Measurements from ENCODE around the gene CCDC33.

CCDC33 gene

DNA sequence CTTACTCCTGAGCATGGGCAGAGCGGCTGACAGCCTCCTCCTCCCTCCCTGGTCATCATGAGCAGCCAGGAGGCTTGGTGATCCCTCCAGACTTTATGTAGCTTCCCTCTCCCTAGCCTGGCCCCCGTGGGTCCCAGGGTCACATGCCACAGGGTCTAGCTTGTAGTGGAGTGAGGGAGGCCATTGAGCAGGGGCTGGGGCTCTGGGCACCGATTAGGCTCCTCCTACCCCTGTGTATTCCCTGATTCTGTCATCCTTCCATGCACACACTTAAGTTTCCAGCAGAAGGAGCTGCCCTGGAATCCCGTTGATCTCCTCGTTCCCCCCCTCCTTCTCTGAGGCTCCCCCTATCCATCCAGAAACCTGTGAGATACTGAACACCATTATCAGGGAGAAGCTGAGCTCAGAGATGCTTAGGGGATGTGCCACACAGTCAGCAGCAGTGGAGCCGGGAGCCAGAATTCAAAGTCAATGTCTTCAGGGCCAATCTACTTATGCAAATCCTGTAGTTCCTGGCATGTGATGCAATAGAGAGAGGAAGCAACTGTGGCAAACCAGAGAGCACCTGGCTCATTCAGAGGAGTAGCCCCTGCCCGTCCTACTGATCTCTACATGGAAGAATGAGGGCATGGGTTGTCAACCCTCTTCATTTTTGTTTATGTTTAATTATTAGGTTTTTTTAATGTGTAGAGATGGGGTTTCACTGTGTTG, 17.2 kb downstream of the CCDC33 start:
- DNase-seq (ENCODE audit: low read depth): no peak
- TF ChIP-seq, protein P1, sequence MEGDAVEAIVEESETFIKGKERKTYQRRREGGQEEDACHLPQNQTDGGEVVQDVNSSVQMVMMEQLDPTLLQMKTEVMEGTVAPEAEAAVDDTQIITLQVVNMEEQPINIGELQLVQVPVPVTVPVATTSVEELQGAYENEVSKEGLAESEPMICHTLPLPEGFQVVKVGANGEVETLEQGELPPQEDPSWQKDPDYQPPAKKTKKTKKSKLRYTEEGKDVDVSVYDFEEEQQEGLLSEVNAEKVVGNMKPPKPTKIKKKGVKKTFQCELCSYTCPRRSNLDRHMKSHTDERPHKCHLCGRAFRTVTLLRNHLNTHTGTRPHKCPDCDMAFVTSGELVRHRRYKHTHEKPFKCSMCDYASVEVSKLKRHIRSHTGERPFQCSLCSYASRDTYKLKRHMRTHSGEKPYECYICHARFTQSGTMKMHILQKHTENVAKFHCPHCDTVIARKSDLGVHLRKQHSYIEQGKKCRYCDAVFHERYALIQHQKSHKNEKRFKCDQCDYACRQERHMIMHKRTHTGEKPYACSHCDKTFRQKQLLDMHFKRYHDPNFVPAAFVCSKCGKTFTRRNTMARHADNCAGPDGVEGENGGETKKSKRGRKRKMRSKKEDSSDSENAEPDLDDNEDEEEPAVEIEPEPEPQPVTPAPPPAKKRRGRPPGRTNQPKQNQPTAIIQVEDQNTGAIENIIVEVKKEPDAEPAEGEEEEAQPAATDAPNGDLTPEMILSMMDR (conservative IDR thresholded peaks at IDR 0.05; ENCODE audit: control insufficient read depth, insufficient read depth, low read depth, low read length): no peak
- no peak overlapping the region for H3K4me3 ChIP-seq (ENCODE audit: control insufficient read depth, low read depth, low read length)

DNA sequence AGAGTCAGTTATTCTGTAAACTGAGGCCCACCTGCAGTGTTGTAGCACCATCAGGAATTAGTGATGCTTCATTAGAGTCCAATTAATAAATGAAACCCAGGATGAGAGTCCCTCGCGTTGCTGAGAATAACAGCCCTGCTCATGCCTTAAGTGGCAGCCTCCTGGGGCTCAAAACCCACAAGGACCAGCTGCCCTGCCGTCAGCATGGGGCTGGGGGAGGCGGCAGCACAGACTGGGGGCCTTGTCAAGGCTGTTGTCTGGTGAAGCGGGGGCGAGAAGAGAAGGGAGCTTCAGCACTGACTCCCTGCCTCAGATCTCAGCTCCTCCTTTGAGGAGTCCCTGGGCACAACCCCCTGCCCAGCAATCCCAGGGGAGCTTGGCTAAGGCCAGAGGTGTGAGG, 21.0 kb downstream of the CCDC33 start:
- H3K4me3 ChIP-seq (ENCODE audit: control insufficient read depth, low read depth, low read length): no peak overlapping the region
- TF ChIP-seq, protein P1 (conservative IDR thresholded peaks at IDR 0.05; ENCODE audit: control insufficient read depth, insufficient read depth, low read depth, low read length): no peak
- DNase-seq (ENCODE audit: low read depth): no peak

DNA sequence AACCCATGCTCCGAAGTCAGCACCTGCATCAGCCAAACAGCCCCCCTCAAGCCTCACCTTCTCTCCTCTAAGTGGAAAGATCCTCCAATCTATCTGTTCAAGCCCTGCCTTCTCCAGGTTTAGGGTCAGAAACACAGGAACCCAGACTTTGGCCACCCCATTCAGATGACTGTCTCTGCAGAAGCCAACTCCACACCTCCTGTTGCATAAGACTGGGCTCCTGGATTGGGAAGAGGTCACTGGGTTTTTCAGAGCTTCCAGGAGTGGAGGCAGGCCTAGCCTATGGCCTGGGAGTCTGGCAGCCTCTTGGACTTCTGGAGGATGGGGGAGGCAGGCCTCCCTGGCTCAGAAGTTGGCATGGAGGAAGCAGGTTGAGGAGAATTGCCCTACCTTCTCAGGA, 21.5 kb downstream of the CCDC33 start:
- TF ChIP-seq, protein P1 (conservative IDR thresholded peaks at IDR 0.05; ENCODE audit: control insufficient read depth, insufficient read depth, low read depth, low read length): no peak
- DNase-seq (ENCODE audit: low read depth): no peak
- H3K4me3 ChIP-seq (ENCODE audit: control insufficient read depth, low read depth, low read length): no peak overlapping the region

DNA sequence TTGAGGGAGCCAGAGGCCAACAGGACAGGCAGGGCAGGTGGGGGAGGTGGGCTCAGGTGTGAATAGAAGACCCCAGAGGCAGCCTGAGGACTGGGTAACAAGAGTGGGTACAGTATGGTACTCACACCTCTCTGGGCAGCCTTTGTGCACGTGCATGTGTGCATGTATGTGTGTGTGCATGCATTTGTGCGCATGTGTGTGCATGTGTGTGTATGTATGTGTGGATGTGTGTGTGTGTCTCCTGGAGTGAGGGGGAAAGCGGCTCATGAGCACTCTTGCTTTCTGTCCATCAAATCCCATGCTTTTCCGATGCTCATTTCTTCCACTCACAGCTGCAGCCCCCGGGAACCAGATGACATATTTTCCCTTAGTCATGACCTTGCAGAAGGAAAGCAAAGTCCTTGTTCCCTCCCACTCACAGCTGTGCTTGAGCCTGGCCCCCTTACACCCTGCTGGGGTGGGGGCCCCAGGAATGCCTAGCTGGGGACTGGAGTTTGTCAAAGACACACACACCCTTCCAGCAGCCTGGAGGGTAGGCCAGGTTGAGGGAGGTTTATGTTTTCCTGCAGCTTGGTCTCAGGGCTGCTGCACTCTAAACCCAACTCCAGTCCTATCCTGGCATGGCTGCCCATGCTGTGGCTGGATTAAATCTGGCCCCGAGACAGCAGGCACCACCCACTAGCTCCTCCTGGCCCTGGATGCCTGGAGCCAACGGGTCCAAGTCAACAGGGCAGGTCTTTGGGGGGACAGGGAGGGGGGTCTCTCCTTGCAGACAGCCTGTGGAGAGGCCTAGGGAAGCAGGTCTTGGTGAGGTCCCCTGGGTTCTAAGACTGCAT, 22.5 kb downstream of the CCDC33 start:
- H3K4me3 ChIP-seq (ENCODE audit: control insufficient read depth, low read depth, low read length): no peak overlapping the region
- no peak for DNase-seq (ENCODE audit: low read depth)
- TF ChIP-seq, protein P1 (conservative IDR thresholded peaks at IDR 0.05; ENCODE audit: control insufficient read depth, insufficient read depth, low read depth, low read length): no peak

DNA sequence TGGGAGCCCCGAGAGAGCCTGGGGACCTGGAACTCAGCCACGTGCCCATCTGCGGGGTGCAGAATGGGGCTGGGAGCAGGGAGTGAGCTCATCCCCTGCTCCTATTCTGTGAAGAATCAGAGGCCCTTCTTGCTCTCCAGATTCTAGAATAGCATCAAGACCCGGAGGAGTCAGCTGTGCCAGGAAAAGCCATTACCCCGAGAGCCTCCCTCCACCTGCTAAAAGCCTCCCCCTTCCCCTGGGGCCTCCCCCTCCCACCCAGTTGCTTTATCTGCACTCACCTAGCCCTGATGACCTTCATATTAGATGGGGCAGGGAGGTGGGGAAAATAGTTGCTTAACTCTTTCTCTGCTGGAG, 23.1 kb downstream of the CCDC33 start:
- no peak overlapping the region for H3K4me3 ChIP-seq (ENCODE audit: control insufficient read depth, low read depth, low read length)

DNA sequence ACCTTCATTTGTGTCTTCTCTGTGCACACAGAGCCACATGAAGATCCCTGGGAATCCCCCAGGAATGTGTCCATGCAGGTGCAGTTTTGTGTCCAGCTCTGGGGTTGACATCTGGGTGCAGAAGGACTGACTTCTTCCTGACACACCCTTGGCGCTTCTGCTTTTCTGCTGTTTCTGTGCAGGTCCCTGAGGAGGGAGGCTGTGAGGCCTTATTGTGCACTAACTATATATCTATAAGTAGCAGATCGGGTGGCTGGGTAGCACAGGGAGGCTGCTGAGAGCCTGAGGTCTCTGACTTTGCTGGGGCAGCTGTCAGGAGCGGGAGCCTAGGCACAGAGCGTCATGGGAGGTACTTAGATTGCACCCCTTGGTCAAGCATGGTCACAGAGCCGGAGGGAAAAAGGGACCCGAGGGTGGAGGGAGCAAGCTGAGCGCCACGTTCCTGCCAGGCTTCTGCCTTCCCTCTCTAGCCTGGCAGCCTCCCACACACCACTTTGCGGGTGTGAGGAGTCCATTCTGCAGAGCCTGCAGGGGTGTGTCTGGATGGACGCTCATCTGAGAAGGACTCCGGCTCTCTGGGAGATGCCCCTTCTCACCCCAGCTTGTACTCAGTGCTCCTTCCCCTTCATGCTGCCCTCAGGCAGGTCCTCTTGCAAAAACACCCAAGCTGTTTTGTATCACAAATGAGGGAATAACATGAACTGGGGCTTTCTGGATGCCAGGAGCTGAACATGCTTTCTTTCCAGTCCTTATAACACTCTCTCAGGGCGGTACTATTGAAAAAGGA, 23.9 kb downstream of the CCDC33 start:
- TF ChIP-seq, protein P1 (conservative IDR thresholded peaks at IDR 0.05; ENCODE audit: control insufficient read depth, insufficient read depth, low read depth, low read length): no peak
- H3K4me3 ChIP-seq (ENCODE audit: control insufficient read depth, low read depth, low read length): no peak overlapping the region
- no peak for DNase-seq (ENCODE audit: low read depth)

More for the DNA sequence above, 23.1 kb downstream of the CCDC33 start:
- DNase-seq (ENCODE audit: low read depth): no peak
- TF ChIP-seq, protein P1 (conservative IDR thresholded peaks at IDR 0.05; ENCODE audit: control insufficient read depth, insufficient read depth, low read depth, low read length): no peak
